Measurements from ENCODE around the gene GPD2.

- TF ChIP-seq CTCF (IDR thresholded peaks at IDR 0.05) (no peak), POLR2A (IDR thresholded peaks at IDR 0.05) (no peak)
Observed at GRCh38 chr2:156483741-156484173, 47.6 kb downstream of the GPD2 start.
